Measurements from ENCODE around the gene KRTAP5-8. TPM values are rescaled to one million over a fixed set of nuclear protein-coding genes. Genes with fewer than 3 reads are reported as not detected.

The KRTAP5-8 gene
- total and polyA plus RNA-seq, 2 experiments from 2014 or later, result not detected

DNA sequence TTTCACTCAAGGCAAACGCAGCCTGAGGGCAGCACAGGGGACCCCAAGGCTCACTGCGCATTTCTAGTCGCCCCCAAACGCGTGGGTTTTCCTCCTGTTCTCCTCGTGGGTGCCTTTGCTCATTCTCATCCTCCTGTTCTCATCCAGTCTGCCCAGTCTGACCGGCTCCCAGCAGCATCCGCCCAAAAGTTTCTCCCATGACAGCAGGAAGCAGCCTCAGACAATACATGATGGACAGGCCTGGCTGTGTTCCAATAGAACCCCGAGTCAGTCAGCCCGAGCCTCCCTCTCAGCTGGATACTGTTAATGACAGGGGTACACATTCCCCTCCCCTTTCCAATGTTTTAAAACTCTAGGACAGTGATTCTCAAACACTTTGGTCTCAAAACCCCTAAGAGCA is 33.3 kb upstream of the KRTAP5-8 start:
- no peaks in the 10 kb centered on the region for H3K4me1 ChIP-seq (ENCODE audit: insufficient read depth)
- no peaks in the 10 kb centered on the region for H4K20me1 ChIP-seq (ENCODE audit: insufficient read depth, poor library complexity, severe bottlenecking)
- H3K27ac ChIP-seq, result no peak overlapping the region
- no peaks in the 10 kb centered on the region for H3K27me3 ChIP-seq
- WGBS (ENCODE audit: low lambda C conversion rate, missing lambda C conversion rate), result 72% methylated on average over 10 of the region's 10 CpGs
- TF ChIP-seq EZH2 (IDR thresholded peaks at IDR 0.05; ENCODE audit: borderline replicate concordance) (no peak), EZH2phosphoT487 (IDR thresholded peaks at IDR 0.05; ENCODE audit: low read depth, severe bottlenecking, unreplicated experiment) (no peak)
- TF ChIP-seq, protein P1, sequence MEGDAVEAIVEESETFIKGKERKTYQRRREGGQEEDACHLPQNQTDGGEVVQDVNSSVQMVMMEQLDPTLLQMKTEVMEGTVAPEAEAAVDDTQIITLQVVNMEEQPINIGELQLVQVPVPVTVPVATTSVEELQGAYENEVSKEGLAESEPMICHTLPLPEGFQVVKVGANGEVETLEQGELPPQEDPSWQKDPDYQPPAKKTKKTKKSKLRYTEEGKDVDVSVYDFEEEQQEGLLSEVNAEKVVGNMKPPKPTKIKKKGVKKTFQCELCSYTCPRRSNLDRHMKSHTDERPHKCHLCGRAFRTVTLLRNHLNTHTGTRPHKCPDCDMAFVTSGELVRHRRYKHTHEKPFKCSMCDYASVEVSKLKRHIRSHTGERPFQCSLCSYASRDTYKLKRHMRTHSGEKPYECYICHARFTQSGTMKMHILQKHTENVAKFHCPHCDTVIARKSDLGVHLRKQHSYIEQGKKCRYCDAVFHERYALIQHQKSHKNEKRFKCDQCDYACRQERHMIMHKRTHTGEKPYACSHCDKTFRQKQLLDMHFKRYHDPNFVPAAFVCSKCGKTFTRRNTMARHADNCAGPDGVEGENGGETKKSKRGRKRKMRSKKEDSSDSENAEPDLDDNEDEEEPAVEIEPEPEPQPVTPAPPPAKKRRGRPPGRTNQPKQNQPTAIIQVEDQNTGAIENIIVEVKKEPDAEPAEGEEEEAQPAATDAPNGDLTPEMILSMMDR (IDR thresholded peaks at IDR 0.05; ENCODE audit: poor library complexity), result no peak
- no peaks in the 10 kb centered on the region for H3K9me2 ChIP-seq (replicated peaks; ENCODE audit: insufficient read depth)
- H3K4me2 ChIP-seq, result no peak overlapping the region
- DNase-seq (ENCODE audit: low spot score), result no peak
- H2AFZ ChIP-seq, result no peak overlapping the region
- H3K4me3 ChIP-seq, result no peak overlapping the region
- H3K79me2 ChIP-seq, result no peaks in the 10 kb centered on the region
- no peaks in the 10 kb centered on the region for H3K9me3 ChIP-seq (ENCODE audit: low read depth)
- no peaks in the 10 kb centered on the region for H3K36me3 ChIP-seq (replicated peaks; ENCODE audit: insufficient read depth, low read depth)

DNA sequence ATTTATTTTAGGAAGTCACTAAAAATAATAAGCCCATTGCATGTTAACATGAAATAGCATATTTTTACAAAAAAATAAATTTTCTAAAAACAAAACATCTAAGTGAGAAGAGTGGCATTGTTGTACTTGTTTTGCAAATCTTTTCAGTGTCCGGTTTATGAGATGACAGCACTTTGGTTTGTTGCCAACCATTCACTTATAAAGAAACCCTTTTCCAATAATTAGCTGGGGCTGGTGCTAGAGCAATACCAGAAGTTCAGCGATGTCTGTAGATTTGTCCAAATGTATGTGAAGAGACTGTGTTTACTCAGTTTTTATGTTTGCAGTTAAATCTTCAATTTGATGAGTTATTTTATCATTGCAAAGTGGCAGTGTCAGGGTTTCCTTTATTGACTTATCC is 32.8 kb upstream of the KRTAP5-8 start:
- Histone ChIP-seq H3K9me2 (replicated peaks; ENCODE audit: insufficient read depth) (no peaks in the 10 kb centered on the region), H4K20me1 (ENCODE audit: insufficient read depth, poor library complexity, severe bottlenecking) (no peaks in the 10 kb centered on the region), H3K9me3 (ENCODE audit: low read depth) (no peaks in the 10 kb centered on the region), H3K4me1 (ENCODE audit: insufficient read depth) (no peaks in the 10 kb centered on the region), H3K79me2 (no peaks in the 10 kb centered on the region), H3K27ac (no peak overlapping the region), H3K27me3 (no peaks in the 10 kb centered on the region), H3K4me2 (no peak overlapping the region), H3K36me3 (replicated peaks; ENCODE audit: insufficient read depth, low read depth) (no peaks in the 10 kb centered on the region), H2AFZ (no peak overlapping the region), H3K4me3 (no peak overlapping the region)
- no peak for DNase-seq (ENCODE audit: low spot score)
- TF ChIP-seq EZH2phosphoT487 (IDR thresholded peaks at IDR 0.05; ENCODE audit: low read depth, severe bottlenecking, unreplicated experiment) (no peak), EZH2 (IDR thresholded peaks at IDR 0.05; ENCODE audit: borderline replicate concordance) (no peak)
- TF ChIP-seq, protein P1 (IDR thresholded peaks at IDR 0.05; ENCODE audit: poor library complexity), result no peak
- WGBS (ENCODE audit: low lambda C conversion rate, missing lambda C conversion rate), result 76% methylated on average over 2 of the region's 2 CpGs

DNA sequence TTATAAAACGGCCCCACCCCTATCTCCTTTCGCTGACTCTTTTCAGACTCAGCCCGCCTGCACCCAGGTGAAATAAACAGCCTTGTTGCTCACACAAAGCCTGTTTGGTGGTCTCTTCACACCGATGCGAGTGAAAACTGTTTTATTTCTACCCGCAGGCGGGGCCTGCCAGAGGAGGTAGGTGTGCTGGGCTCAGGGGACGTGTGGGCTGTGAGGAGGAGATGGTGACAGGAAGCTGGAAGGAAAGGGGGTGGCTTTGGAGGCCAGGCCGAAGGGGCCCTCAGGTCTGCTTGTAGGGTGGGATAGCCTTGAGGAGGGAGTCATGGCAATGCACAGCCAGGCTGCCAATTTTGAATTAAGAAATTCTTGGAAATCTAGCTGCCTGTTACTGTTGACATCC is 32.0 kb upstream of the KRTAP5-8 start:
- Histone ChIP-seq H3K4me3 (no peak overlapping the region), H3K79me2 (no peaks in the 10 kb centered on the region), H3K9me3 (ENCODE audit: low read depth) (no peaks in the 10 kb centered on the region), H4K20me1 (ENCODE audit: insufficient read depth, poor library complexity, severe bottlenecking) (no peaks in the 10 kb centered on the region), H3K27ac (no peak overlapping the region), H3K9me2 (replicated peaks; ENCODE audit: insufficient read depth) (no peaks in the 10 kb centered on the region), H3K27me3 (no peaks in the 10 kb centered on the region), H3K4me2 (no peak overlapping the region), H3K4me1 (ENCODE audit: insufficient read depth) (no peaks in the 10 kb centered on the region), H3K36me3 (replicated peaks; ENCODE audit: insufficient read depth, low read depth) (no peaks in the 10 kb centered on the region), H2AFZ (no peak overlapping the region)
- WGBS (ENCODE audit: low lambda C conversion rate, missing lambda C conversion rate), result 80% methylated on average over 9 of the region's 9 CpGs
- TF ChIP-seq, protein P1 (IDR thresholded peaks at IDR 0.05; ENCODE audit: poor library complexity), result no peak
- TF ChIP-seq EZH2phosphoT487 (IDR thresholded peaks at IDR 0.05; ENCODE audit: low read depth, severe bottlenecking, unreplicated experiment) (no peak), EZH2 (IDR thresholded peaks at IDR 0.05; ENCODE audit: borderline replicate concordance) (no peak)
- no peak for DNase-seq (ENCODE audit: low spot score)

DNA sequence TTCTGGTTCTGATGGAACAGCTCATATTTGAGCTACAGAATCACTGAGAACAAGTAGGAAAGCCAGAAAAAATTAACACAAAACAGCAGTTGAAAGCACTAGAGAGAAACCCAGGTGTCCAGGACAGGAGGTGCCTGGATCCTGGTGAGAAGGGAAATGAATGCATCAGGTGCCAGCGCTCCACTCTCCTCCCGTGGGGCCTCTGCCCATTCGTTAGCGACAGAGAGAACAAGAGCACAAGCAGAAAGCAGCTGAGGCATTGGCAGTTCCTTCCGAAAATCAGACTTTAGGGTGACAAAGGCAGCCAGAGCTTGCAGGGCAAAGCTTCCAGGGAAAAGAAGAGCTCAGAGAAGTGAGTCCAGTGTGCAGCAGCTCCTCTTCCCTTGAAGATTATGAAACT is 30.7 kb upstream of the KRTAP5-8 start:
- Histone ChIP-seq H3K9me2 (replicated peaks; ENCODE audit: insufficient read depth) (no peaks in the 10 kb centered on the region), H3K4me2 (no peak overlapping the region), H3K27me3 (no peaks in the 10 kb centered on the region), H3K79me2 (no peaks in the 10 kb centered on the region), H3K27ac (no peak overlapping the region), H4K20me1 (ENCODE audit: insufficient read depth, poor library complexity, severe bottlenecking) (no peaks in the 10 kb centered on the region), H2AFZ (no peak overlapping the region), H3K36me3 (replicated peaks; ENCODE audit: insufficient read depth, low read depth) (no peaks in the 10 kb centered on the region), H3K4me3 (no peak overlapping the region), H3K4me1 (ENCODE audit: insufficient read depth) (no peaks in the 10 kb centered on the region), H3K9me3 (ENCODE audit: low read depth) (no peaks in the 10 kb centered on the region)
- TF ChIP-seq, protein P1 (IDR thresholded peaks at IDR 0.05; ENCODE audit: poor library complexity), result no peak
- TF ChIP-seq EZH2 (IDR thresholded peaks at IDR 0.05; ENCODE audit: borderline replicate concordance) (no peak), EZH2phosphoT487 (IDR thresholded peaks at IDR 0.05; ENCODE audit: low read depth, severe bottlenecking, unreplicated experiment) (no peak)
- WGBS (ENCODE audit: low lambda C conversion rate, missing lambda C conversion rate), result 96% methylated on average over 5 of the region's 5 CpGs
- DNase-seq (ENCODE audit: low spot score), result no peak
